Measurements from ENCODE around the gene MRPL52.

GRCh38 chr14:22884076-22884737 is 54.5 kb downstream of the MRPL52 start:
- TF ChIP-seq POLR2A (IDR thresholded peaks at IDR 0.05) = no peak
- TF ChIP-seq, protein P1, sequence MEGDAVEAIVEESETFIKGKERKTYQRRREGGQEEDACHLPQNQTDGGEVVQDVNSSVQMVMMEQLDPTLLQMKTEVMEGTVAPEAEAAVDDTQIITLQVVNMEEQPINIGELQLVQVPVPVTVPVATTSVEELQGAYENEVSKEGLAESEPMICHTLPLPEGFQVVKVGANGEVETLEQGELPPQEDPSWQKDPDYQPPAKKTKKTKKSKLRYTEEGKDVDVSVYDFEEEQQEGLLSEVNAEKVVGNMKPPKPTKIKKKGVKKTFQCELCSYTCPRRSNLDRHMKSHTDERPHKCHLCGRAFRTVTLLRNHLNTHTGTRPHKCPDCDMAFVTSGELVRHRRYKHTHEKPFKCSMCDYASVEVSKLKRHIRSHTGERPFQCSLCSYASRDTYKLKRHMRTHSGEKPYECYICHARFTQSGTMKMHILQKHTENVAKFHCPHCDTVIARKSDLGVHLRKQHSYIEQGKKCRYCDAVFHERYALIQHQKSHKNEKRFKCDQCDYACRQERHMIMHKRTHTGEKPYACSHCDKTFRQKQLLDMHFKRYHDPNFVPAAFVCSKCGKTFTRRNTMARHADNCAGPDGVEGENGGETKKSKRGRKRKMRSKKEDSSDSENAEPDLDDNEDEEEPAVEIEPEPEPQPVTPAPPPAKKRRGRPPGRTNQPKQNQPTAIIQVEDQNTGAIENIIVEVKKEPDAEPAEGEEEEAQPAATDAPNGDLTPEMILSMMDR (IDR thresholded peaks at IDR 0.05 in 4 of 5, conservative IDR thresholded peaks at IDR 0.05 in 1 of 5) = no peak
